MCF 10A (cell line): ENCODE measurements around the gene VSIG4. TPM values are rescaled to one million over a fixed set of nuclear protein-coding genes. Genes with fewer than 3 reads are reported as not detected.
"Not testable (repeated sequence)": the region's sequence is repeated elsewhere in the genome, so short reads cannot be mapped to it uniquely, and the experiment has no call there.

Experiments used
- BruUV-seq: library from RNA; stranded (reverse); fragments of 400-500 nt; replicated peaks from 2 replicates; lab custom pipeline; 2021; lab: Mats Ljungman, UMichigan
- CTCF ChIA-PET: fragments of 300-600 bp; sonication (Branson Sonifier 250); formaldehyde crosslinking; extraction: SDS; loops from one replicate; lab custom pipeline; 2021; ENCODE audit warnings: antibody characterized with exemption, inconsistent platforms; lab: Yijun Ruan, JAX
- POLR2A ChIA-PET: fragments of 300-600, 350-650 bp; sonication (Branson Sonifier 250); formaldehyde crosslinking; extraction: SDS; loops from one replicate; lab custom pipeline; 2020; ENCODE audit warnings: antibody characterized with exemption, inconsistent platforms; lab: Yijun Ruan, JAX
- DNase-seq: peaks from one replicate; pipeline ENCODE4 v3.0.0-alpha.2; 2018; ENCODE audit not compliant: unreplicated experiment
- H3K27ac Mint-ChIP-seq: one replicate; pipeline ENCODE4 v1.8.0; 2022; ENCODE audit warnings: mild to moderate bottlenecking, low read depth, mixed read lengths; ENCODE audit not compliant: unreplicated experiment
- H3K27me3 Mint-ChIP-seq: one replicate; pipeline ENCODE4 v1.8.0; 2022; ENCODE audit warnings: mixed read lengths; ENCODE audit not compliant: insufficient read depth, unreplicated experiment
- H3K36me3 Mint-ChIP-seq: one replicate; pipeline ENCODE4 v1.8.0; 2022; ENCODE audit warnings: mild to moderate bottlenecking, moderate library complexity, mixed read lengths; ENCODE audit not compliant: insufficient read depth, unreplicated experiment
- H3K4me1 Mint-ChIP-seq: one replicate; pipeline ENCODE4 v1.8.0; 2022; ENCODE audit warnings: mixed read lengths; ENCODE audit not compliant: insufficient read depth, unreplicated experiment
- H3K4me3 Mint-ChIP-seq: one replicate; pipeline ENCODE4 v1.8.0; 2022; ENCODE audit warnings: mild to moderate bottlenecking, moderate library complexity, mixed read lengths; ENCODE audit not compliant: unreplicated experiment
- H3K9me3 Mint-ChIP-seq: one replicate; pipeline ENCODE4 v1.8.0; 2022; ENCODE audit warnings: mixed read lengths; ENCODE audit not compliant: unreplicated experiment
- CTCF ChIP-seq: fragments of 200-600 bp; IDR thresholded peaks from one replicate; pipeline ENCODE4 v1.8.0; 2022; ENCODE audit warnings: antibody characterized with exemption, mild to moderate bottlenecking; ENCODE audit not compliant: unreplicated experiment
- intact Hi-C: fragments of 100-400 bp; cut with micrococcal nuclease; formaldehyde crosslinking; loops from 2 replicates; pipeline ENCODE4 v1.14.1; 2022
- total RNA-seq: library from RNA; stranded (reverse); gene quantifications from 2 replicates; pipeline ENCODE4 v1.2.3, GENCODE V29; 2022

Gene VSIG4
- total RNA-seq, 1 experiment from 2014 or later = not detected

DNA sequence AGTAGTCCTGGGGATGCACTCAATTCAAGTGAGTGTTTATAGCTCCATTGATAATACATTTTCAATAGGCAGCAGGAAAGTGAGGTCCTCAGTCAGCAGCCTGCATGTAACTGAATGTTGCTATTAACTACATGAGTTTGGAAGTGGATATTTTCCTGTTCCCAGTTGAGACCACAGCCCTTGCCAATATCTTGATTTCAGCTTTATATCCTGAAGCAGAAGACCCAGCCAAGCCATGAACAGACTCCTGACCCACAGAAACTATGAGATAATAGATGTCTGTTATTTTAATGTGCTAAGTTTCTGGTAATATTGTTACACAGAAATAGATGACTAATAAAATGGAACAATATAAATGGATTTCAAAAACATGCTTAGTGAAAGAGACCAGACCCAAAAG is 63.7 kb downstream of the VSIG4 start:
- Mint-ChIP-seq H3K27me3 (no peaks in the 10 kb centered on the region), H3K4me1 (no peaks in the 10 kb centered on the region), H3K9me3 (no peaks in the 10 kb centered on the region), H3K4me3 (no peak overlapping the region), H3K36me3 (no peaks in the 10 kb centered on the region), H3K27ac (no peak overlapping the region)
- no peak for DNase-seq
- ChIA-PET CTCF (no interaction called here), POLR2A (no interaction called here)
- intact Hi-C loops = no loop called here
- no TSS peak for BruUV-seq
- TF ChIP-seq CTCF = no peak

DNA sequence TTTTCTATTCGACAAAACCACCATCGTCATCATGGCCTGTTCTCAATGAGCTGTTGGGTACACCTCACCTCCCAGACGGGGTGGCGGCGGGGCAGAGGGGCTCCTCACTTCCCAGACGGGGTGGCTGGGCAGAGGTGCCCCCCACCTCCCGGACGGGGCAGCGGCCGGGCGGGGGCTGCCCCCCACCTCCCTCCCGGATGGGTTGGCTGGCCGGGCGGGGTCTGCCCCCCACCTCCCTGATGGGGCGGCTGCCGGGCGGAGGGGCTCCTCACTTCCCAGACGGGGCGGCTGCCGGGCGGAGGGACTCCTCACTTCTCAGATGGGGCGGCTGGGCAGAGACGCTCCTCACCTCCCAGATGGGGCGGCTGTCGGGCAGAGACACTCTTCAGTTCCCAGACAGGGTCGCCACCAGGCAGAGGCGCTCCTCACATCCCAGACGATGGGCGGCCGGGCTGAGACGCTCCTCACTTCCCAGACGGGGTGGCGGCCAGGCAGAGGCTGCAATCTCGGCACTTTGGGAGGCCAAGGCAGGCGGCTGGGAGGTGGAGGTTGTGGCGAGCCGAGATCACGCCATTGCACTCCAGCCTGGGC is 64.6 kb downstream of the VSIG4 start:
- POLR2A ChIA-PET, H3K27me3 Mint-ChIP-seq, H3K9me3 Mint-ChIP-seq, H3K27ac Mint-ChIP-seq, DNase-seq, H3K36me3 Mint-ChIP-seq, H3K4me3 Mint-ChIP-seq, intact Hi-C loops, H3K4me1 Mint-ChIP-seq, BruUV-seq, CTCF ChIA-PET: not testable (repeated sequence)

Other genes starting within 250 kb of the VSIG4 start
- gene HEPH, start 124.2 kb upstream of the VSIG4 start, total RNA-seq = 0.27 and 0.40 TPM in 2 replicates